Measurements from ENCODE around the gene NFIB.

GRCh38 chr9:14362175-14362574 is 48.2 kb upstream of the NFIB start:
- TF ChIP-seq EZH2phosphoT487 (IDR thresholded peaks at IDR 0.05; ENCODE audit: borderline replicate concordance, low read length) (no peak), CTCF (conservative IDR thresholded peaks at IDR 0.05; ENCODE audit: low read depth, low read length) (no peak), EZH2 (IDR thresholded peaks at IDR 0.05; ENCODE audit: low read length, unreplicated experiment) (no peak)

Measured in PC-3 (cell line).